COR-L47 (cell line): Measurements from ENCODE around the gene LONRF2.
A peak's percentile ranks its signal among the peaks of the same experiment; 100 is the strongest.

ENCODE experiments used
- DNase-seq: peaks from one replicate; lab custom pipeline; 2025; lab: John Stamatoyannopoulos, UW

Gene LONRF2

GRCh38 chr2:100275200-100275589 lies 47.1 kb downstream of the LONRF2 start:
- DNase-seq = no peak

GRCh38 chr2:100274566-100275199 lies 47.6 kb downstream of the LONRF2 start:
- no peak for DNase-seq

- DNase-seq = no peak
Measured at GRCh38 chr2:100274076-100274475, 48.2 kb downstream of the LONRF2 start.

- DNase-seq = no peak
Measured at GRCh38 chr2:100273387-100273786, 48.9 kb downstream of the LONRF2 start.

GRCh38 chr2:100272841-100273329 lies 49.4 kb downstream of the LONRF2 start:
- no peak for DNase-seq

GRCh38 chr2:100271210-100271609 lies 51.1 kb downstream of the LONRF2 start:
- DNase-seq = no peak

GRCh38 chr2:100270381-100271146 lies 51.7 kb downstream of the LONRF2 start:
- no peak for DNase-seq

- no peak for DNase-seq
Measured at GRCh38 chr2:100269889-100270288, 52.4 kb downstream of the LONRF2 start.

- no peak for DNase-seq
Measured at GRCh38 chr2:100268986-100269385, 53.3 kb downstream of the LONRF2 start.

GRCh38 chr2:100267751-100268150 lies 54.5 kb downstream of the LONRF2 start:
- no peak for DNase-seq

- DNase-seq = no peak
Measured at GRCh38 chr2:100266126-100266525, 56.2 kb downstream of the LONRF2 start.

- no peak for DNase-seq
Measured at GRCh38 chr2:100265226-100265625, 57.1 kb downstream of the LONRF2 start.

- DNase-seq = no peak
Measured at GRCh38 chr2:100264651-100265050, 57.6 kb downstream of the LONRF2 start.

GRCh38 chr2:100264121-100264520 lies 58.2 kb downstream of the LONRF2 start:
- DNase-seq = no peak

- peak; percentile 52 for DNase-seq
Measured at GRCh38 chr2:100262555-100263320, 59.6 kb downstream of the LONRF2 start.

- DNase-seq = no peak
Measured at GRCh38 chr2:100262046-100262445, 60.3 kb downstream of the LONRF2 start.

- DNase-seq = peak; percentile 75
Measured at GRCh38 chr2:100260712-100261620, 61.3 kb downstream of the LONRF2 start.

GRCh38 chr2:100259106-100259505 lies 63.2 kb downstream of the LONRF2 start:
- DNase-seq = no peak

GRCh38 chr2:100257939-100258338 lies 64.4 kb downstream of the LONRF2 start:
- DNase-seq = no peak

GRCh38 chr2:100256849-100257248 lies 65.5 kb downstream of the LONRF2 start:
- DNase-seq = no peak

- DNase-seq = no peak
Measured at GRCh38 chr2:100256416-100256815, 65.9 kb downstream of the LONRF2 start.
